Activated CD8-positive, alpha-beta memory T cell treated with anti-CD3 and anti-CD28 coated beads, Interleukin-2, amount 50 U/mL, for 24 hours (primary cell): Measurements from ENCODE around the gene SOD2.
"Not testable (repeated sequence)": the region's sequence is repeated elsewhere in the genome, so short reads cannot be mapped to it uniquely, and the experiment has no call there.

Source experiments
- DNase-seq: peaks from one replicate; pipeline ENCODE4 v3.0.0-alpha.2; 2020; ENCODE audit errors: extremely low read depth

Gene SOD2

DNA sequence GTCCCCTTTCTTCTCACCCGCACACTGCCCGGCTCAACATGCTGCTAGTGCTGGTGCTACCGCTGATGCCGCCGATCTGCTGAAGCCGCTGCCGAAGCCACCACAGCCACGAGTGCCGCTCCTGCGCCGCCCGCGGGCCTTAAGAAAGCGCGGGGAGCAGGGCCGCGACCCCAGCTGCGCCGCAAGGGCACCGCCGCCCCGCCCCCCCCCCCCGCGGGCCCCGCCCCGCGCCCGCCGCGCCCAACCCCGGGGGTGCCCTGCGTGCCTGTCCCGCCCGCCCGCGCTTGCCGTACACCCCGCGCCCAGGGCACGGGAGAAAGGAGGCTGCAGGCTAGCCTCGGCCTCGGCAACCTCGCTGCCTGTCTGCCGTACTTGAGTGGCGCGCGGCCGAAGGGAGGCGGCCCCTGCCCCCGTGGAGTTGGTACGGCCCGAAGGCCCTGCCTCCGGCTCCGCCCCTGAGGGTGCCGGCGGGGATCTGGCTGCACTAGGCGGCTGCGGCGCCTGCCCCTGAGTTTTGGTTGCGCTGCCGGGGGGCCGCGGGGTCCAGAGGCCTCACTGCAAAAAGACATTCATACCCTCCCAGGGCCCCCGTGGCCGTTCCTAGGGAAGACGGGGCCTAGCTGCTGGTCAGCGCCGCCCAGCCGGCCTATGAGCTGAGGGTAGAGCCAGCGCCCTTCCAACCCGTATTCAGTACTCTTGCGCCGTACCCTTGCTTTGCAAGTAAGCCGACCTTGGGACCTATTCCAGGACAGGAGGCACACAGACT, at the start of gene SOD2:
Gene SOD2, minus strand, starts transcription at position 114 of the 766 bp plus-strand sequence. Its CDS starts 74 bp downstream, at position 40.
- DNase-seq: peak; percentile 51

DNA sequence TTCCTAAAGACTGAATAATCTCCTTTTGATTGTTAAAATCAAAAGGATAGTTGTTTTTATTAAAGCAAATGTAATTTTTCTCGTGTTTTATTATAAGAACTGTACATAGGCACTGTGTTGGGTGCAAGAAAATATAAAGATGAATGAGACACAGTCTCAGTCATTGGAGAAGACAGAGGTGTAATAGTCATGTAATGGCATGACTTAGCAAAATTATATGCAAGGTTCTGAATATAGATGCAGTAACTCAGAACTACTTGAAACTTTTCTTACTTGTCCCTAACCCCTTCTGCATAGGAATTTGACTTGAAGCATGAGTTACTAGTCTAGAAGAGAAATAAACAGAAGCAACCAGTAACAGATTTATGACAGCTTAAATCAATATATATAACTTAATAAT, 49.1 kb upstream of the SOD2 start:
- DNase-seq: no peak

DNA sequence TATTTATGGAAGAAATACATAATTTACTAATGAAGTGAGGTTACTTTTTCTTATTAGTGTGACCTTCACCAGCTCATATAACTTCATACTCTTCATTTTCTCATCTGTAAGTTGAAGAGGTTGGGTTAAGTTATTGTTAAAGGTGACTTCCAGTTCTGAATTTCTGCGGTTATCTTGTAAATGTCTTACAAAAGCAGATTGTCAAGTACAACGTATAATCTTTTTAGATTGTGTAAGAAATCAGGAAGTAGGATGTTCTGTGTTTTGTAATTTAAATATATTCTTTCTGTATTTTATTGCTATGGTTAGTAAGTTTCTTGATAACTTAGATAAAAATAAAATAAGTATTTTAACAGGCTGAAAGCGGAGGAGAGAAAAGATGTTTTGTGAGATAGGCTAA, 46.3 kb upstream of the SOD2 start:
- no peak for DNase-seq

DNA sequence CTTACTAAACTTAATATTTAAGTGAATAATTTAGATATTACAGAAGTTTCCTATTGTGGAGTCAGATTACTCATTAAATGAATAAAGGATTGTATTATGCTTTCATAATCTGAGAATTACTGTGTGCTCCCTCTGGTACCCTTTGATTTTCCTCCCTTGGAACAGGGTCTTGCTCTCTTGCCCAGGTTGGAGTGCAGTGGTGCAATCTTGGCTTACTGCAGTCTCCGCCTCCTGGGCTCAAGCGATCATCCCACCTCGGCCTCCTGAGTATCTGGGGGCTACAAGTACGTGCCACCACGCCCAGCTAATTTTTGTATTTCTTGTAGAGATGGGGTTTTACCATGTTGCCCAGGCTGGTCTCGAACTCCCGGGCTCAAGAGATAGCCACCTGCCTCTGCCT, 43.9 kb upstream of the SOD2 start:
- DNase-seq: no peak

DNA sequence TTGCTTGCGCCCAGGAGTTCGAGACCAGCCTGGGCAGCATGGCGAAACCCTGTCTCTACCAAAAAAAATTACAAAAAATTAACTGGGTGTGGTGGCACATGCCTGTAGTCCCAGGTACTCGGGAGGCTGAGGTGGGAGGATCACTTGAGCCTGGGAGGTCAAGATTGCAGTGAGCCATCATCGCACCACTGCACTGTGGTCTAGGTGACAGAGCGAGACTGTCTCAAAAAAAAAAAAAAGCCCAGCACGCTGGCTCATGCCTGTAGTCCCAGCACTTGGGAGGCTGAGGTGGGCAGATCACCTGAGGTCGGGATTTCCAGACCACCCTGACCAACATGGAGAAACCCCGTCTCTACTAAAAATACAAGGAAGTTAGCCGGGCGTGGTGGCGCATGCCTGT, 40.4 kb upstream of the SOD2 start:
- not testable (repeated sequence) for DNase-seq

DNA sequence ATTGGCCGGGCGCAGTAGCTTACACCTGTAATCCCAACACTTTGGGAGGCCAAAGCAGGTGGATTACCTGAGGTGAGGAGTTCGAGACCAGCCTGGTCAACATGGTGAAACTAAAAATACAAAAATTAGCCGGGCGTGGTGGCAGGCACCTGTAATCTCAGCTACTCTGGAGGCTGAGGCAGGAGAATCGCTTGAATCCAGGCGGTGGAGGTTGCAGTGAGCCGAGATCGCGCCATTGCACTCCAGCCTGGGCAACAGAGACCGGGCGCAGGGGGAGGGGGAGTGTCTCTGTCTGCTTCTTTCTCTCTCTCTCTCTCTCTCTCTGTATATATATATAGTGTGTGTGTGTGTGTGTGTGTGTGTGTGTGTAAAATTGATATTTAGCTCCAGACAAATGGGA, 39.5 kb upstream of the SOD2 start:
- not testable (repeated sequence) for DNase-seq

DNA sequence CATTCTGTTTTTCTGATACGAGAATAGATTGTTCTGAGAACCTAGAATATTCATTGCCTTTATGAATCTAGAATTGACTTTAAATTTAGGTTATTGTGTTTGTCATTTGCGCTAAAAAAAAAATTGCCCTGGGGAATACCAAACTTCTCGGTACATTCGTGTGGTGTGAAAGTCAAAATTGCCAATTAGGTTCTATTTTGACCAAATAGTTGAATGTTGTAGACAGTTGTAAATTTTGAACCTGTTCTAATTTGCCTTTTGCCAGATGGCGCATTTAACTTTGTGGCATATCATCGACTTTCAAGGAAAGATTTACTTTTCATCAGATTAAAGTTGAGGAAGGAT, 37.3 kb upstream of the SOD2 start:
- DNase-seq: no peak

DNA sequence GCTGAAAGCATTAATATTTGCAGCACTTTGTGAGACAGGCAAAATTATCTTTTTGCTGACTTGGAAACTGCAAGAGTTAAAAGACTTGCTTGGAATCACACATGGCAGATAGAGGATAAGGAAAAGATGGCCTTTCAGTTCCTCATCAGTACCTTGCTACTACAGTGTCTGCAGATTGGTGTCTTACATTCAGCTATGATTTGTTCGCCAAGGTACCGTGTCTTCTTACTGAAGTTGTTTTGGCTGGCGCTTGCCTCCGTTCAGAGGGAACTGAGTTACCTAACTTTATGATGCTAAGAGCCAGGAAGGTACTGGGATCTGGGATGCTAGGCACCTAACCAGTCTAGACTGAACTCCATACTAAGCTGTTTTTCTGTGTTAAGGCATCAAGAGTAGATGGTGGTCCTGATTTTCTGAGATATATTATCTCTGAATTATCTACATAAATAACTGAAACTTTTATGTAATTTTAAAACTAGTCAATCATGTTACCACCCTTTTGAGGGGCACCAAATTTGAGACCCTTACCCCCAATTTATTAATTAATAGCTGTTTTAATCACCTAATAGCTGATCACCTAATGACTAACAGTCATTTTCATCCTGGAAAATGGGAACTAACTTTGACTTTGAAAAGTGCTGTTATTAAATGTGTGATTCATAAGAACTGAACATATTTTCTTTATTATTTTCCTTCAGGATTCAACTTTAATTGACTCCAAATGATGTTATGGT, 36.7 kb upstream of the SOD2 start:
- DNase-seq: no peak

DNA sequence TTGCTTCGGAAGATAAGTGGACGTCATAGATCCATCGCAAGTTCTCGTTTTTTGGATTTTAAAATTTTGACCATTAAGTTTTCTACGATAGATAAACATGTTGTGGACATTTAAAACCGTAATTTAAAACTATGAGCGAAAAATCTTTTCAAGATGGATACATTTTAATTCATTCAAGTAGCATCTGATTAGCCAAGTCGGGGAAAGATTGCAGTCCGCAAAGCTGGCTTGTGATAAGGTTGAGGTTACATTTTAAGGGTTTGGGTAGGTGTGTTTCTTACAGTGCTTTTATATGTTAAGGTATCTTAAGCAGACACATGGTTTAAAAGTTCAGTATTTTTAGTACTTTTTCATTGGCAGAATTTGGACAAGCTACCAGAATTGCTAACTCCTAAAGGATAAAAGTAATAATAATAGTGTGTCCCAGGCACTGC, 35.5 kb upstream of the SOD2 start:
- DNase-seq: no peak

DNA sequence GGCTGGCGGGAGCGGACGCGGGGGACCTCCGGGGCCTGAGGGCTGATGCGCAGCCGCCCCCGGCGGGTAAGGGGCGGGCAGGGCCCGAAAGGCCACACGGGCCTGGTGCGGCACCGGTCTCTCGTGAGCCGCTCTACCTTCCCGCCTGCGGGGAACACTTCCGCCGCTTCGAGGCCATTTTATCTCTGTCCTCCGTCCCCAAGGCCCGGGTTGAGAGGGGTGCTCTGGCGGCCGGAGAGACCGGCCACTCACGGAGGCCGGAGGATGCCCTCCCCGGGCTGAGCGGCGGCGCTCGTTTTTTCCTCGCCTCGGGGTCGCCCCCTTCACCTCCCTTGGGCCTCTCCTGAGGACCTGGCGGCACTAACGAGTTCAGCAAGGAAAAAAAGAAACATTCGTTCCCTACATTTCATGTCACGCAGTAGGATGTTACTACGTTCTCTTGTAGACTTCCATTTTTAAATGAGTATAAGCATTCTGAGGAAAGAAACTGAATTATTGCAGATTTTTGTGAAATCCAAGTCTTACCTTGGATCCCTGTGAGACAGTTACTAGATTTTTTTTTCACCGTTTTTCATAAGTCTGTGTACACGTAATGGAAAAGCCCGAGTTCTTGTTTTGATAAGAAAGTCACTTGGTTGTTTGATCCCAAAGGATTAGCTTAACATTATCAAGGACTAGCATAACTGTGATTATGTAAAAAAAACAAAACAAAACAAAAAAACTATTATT, 34.8 kb upstream of the SOD2 start:
- peak; percentile 20 for DNase-seq

DNA sequence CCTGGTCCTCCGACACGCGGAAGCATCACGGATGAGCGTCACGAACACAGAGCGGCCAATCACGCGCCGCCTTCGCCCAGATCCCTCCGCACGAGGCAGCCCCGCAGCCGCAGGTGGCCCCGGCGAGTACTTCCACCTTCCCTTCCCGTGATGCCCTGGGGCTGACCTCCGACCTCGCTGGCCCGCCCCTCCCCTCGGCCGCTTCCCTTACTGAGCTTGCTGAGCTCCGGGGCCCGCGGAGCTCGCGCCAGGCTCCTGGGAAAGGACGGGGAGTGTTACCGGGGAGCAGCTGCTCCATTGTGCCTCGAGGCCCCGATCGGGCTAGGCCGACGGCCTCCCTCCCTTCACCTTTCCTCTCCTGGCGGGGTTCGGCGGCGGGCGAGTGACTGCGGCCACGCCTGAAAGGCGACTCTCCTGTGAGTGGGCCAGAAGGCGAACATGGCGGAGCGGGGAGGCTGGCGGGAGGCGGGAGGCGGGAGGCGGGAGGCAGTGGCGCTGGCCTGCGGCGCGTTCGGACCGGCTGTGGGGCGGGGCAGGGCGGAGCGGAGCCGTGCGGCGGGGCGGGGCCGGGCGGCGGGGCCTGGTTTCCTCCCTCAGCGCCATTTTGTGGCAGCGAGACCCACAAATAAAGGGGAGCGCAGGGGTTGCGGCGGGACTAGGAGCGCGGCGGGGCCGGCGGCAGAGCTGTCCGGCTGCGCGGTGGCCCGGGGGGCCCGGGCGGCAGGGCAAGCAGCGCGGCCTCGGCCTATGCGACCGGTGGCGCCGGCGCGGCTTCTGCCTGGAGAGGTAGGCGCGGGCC, 34.1 kb upstream of the SOD2 start, which contains the start of gene WTAP:
Gene WTAP, plus strand, starts transcription at position 589 of the 799 bp plus-strand sequence. CDS start 8,760 bp downstream, outside the sequence.
- DNase-seq: peak; percentile 88

DNA sequence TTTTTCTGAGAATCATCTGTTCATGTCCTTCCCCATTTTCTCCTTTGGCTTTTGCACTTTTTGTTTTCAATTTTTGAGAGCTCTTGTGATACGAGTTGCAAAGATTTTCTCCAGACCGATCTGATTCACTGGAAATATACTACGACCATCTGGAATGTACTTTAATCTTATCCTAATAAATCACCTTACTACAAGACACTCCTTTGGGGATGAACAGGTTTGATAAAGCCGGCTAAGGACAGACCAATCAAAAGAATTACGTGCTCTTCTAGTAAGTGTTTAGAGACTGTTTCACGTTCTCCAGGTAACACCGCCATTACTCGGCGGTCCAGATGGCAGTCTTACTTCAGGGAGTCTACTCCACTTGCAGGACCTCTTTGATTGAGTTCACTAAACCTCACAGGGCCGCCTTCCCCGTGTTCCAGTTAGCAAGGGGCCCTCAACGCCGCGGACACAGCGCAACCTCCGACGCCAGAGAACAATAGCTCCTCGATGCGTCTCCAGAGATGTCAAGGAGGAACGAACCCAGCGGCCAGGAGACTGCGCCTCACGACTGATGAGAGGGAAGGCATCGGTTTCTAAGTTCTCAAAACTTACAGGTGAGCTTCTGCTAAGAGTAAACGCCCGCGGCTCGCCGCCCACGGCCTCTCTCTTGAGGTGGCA, 33.3 kb upstream of the SOD2 start:
- DNase-seq: no peak

DNA sequence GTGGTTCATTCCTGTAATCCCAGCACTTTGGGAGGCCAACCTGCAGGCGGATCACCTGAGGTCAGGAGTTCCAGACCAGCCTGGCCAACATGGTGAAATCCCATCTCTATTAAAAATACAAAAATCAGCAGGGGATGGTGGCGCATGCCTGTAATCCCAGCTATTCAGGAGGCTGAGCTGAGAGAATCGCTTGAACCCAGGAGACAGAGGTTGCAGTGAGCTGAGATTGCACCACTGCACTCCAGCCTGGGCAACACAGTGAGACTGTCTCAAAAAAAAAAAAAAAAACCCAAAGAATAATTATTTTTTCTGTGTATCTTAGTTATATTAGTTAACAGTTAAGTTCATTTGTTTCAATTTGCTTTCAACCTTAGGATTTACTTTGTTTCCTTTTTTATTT, 32.2 kb upstream of the SOD2 start:
- DNase-seq: not testable (repeated sequence)

DNA sequence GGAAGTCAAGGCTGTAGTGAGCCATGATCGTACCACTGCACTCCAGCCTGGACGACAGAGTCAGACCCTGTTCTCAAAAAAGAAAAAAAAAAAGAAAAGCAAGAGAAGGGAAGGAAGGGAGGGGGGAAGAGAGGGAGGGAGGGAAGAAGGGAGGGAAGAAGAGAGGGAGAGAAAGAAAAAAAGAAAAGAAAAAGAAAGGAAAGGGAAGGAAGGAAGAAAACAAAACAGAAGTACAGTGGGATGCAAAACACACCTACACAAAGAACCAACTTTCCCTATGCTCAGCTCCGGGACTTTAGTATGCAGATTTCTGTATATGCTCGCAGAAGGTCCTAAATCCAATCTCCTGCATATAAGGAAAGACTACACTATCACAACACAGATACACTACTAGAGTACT, 31.7 kb upstream of the SOD2 start:
- no peak for DNase-seq

DNA sequence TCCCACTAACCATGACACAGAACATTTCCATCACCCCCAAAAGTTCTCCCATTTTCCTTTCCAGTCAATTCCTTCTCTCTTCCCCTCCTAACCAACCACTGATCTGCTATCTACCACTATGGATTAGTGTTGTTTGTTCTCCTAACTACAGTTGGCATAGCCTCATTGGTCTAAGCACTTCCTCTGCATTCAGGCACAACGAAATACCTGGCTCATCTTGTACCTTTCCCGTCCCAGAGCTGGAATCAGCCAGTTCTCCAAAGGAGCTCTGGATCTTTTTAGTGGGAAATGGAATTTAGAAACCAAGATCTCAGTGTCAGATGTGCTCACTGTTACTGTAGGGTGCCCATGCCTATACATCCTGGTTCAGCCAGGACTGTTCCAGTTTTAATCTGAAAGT, 30.2 kb upstream of the SOD2 start:
- no peak for DNase-seq

DNA sequence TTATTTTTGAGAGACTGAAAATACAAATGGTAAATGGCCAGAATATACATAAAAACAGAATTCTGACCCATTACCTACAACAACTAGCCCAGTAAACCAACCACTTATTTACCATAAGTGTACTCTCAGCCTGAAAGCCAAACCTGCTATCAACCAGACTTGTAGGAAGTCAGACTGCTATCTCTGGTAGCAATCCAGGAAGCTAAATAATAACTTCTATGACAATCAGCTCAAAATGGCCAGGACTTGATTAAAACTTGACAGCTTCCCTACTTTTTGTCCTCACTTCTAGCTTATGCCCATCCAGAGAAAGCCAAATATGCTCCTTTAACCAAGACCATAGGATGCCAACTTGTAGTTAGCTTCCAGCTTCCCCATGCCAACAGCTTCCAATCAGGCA, 29.6 kb upstream of the SOD2 start:
- DNase-seq: no peak

DNA sequence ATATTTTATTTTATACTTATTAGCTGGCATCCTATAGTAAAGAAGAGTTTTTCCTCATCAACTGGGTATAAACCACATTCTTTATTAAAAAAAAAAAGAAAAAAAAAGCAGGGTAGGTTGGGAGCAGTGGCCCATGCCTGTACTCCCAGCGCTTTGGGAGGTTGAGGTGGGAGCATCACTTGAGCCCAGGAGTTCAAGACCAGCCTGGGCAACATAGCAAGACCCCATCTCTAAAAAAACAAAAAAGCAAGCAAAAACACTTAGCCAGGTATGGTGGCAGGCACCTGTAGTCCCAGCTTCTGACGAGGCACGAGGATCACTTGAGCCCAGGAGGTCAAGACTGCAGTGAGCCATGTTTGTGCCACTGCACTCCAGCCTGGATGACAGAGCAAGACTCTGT, 28.9 kb upstream of the SOD2 start:
- DNase-seq: not testable (repeated sequence)

DNA sequence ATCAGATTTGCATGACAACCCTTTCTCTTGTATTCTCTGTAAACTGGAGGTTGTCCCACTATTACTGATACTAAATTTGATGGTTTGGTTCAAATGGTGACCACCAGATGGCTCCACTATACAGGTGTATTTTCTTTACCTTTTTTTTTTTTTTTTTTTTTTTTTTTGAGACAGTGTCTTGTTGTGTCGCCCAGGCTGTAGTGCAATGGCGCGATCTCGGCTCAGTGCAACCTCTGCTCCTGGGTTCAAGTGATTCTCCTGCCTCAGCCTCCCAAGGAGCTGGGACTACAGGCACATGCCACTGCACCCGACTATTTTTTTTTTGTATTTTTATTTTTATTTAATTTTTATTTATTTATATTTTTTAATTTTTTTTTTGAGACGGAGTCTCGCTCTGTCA, 27.7 kb upstream of the SOD2 start:
- DNase-seq: no peak

DNA sequence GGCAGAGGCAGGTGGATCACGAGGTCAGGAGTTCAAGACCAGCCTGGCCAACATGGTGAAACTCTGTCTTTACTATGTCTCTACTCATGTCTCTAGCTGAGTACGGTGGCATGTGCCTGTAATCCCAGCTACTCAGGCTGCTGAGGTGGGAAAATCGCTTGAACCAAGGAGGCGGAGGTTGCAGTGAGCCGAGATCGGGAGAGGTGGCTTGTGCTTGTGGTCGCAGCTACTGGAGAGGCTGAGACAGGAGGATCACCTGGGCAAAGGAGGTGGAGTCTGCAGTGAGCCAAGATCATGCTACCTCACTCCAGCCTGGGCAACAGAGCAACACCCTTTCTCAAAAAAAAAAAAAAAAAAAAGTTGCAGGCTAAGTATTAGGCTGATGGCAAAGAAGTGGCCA, 26.2 kb upstream of the SOD2 start:
- DNase-seq: no peak

DNA sequence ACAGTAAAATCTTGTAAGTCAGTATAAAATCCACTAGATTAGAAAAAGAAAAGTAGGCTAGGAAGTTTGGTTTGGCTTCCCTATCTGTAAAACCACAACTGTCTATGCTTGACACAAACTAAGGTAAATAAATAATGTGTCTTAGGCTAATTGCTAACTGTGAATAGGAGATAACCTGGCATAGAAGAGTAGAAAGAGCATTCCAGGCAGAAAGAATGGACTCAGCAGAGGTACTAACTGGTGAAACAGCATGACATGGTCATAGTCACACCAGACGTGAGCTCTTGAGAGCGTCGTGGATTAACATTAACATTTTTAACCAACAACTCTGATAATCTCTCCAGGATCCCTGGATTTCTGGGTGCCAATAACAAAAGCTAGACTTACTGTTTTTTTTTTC, 25.6 kb upstream of the SOD2 start:
- no peak for DNase-seq
